ENCODE results near the gene COL8A2. TPM values are rescaled to one million over a fixed set of nuclear protein-coding genes. Genes with fewer than 3 reads are reported as not detected.
"Not testable (repeated sequence)": the region's sequence is repeated elsewhere in the genome, so short reads cannot be mapped to it uniquely, and the experiment has no call there.

Gene COL8A2
- total and polyA plus RNA-seq, 3 donors from 2014 or later = 1.3 to 4.2 (median 2.0) TPM

DNA sequence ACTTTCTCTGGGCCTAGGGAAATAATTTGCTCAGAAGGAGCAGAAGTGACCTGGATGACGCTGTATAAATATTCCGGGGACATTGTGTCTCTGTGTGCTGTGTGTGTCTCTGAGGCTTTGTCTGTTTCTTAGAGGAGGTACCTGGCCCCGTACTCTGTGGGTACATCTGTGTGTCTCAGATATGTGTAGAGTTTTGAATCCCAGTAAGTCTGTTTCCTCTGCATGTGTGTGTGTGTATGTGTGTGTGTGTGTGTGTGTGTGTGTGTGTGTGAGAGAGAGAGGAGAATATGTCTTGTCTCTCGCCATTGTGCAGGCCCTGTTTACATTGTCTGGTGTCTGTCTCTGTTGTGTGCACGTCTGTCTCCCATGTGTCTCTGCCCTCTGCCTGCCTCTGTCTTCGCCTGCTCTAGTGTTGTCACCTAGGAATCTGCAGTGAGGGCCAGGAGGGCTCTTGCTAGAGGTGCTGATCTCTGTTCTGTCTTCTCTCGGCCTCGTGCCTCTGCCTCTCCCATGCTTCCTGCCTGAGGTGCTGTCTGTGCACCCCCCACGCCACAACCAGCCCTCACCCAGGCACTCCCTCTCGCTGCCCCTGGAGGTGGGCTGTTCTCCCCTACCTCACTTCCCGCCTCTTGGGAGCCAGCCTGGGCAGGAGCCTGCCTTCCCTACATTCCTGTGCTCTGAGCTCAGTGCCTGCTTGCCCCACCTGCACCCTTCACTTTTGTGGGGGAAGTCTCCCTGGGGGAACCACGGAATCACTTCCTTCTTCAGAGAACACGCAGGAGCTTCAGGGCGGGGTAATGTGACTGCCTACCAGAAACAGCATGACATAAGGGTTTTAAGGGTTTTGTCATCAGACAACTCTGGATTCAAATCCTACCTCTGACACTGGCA, 36.9 kb upstream of the COL8A2 start:
- H3K4me1 ChIP-seq = peaks cover 49% of the 10 kb centered on the region

DNA sequence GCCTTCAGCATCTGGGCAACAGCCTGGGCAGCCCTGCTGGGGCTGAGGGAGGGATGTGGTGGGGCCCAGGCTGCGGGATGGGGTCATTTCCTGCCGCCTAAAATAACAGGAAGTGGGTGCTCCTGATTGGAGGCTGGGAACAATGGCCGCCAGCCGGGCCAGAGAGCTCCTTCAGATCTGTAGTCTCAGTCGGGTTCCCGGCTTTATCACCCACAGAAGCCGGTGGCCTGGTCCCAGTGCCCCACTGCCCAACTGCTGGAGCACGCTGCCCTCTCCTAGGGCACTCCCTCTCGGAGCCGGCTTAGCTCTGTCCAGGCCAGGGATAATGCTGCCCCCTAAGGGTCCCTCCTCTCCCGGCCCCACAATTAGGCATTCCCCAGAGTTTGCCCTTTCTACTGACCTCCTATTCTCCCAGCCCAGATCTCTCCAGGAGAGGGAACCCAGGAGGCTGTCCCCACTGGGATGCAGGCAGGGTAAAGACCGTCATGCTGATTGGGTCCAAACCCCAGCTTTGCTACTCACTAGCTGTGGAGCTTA, 36.0 kb upstream of the COL8A2 start:
- DNase-seq = no peak
- Histone ChIP-seq H3K27me3 (no peaks in the 10 kb centered on the region), H3K36me3 (ENCODE audit: low read depth, missing control alignments) (no peaks in the 10 kb centered on the region), H3K27ac (peak overlapping the region; percentile 65 to 76), H3K9me3 (no peaks in the 10 kb centered on the region), H3K4me3 (no peak overlapping the region), H3K4me1 (peaks cover 49% of the 10 kb centered on the region)
- WGBS, 2 donors = 20 to 26% methylated on average over 8 to 12 of the region's 12 CpGs
- intact Hi-C loops (cut with DNase I; ENCODE audit: low total_unique reads) = no loop called here
- no peak for TF ChIP-seq POLR2A (IDR thresholded peaks at IDR 0.05)
- TF ChIP-seq, protein P1, sequence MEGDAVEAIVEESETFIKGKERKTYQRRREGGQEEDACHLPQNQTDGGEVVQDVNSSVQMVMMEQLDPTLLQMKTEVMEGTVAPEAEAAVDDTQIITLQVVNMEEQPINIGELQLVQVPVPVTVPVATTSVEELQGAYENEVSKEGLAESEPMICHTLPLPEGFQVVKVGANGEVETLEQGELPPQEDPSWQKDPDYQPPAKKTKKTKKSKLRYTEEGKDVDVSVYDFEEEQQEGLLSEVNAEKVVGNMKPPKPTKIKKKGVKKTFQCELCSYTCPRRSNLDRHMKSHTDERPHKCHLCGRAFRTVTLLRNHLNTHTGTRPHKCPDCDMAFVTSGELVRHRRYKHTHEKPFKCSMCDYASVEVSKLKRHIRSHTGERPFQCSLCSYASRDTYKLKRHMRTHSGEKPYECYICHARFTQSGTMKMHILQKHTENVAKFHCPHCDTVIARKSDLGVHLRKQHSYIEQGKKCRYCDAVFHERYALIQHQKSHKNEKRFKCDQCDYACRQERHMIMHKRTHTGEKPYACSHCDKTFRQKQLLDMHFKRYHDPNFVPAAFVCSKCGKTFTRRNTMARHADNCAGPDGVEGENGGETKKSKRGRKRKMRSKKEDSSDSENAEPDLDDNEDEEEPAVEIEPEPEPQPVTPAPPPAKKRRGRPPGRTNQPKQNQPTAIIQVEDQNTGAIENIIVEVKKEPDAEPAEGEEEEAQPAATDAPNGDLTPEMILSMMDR (IDR thresholded peaks at IDR 0.05) = peak in 2 of 3 experiments; percentile 4 to 33

More for the DNA sequence above, 36.9 kb upstream of the COL8A2 start:
- no peak for DNase-seq
- H3K27me3 ChIP-seq = no peaks in the 10 kb centered on the region
- TF ChIP-seq, protein P1 (IDR thresholded peaks at IDR 0.05) = no peak
- no peak for TF ChIP-seq POLR2A (IDR thresholded peaks at IDR 0.05)
- H3K27ac ChIP-seq = peak overlapping the region in 1 of 2 donors; percentile 76
- H3K9me3 ChIP-seq = no peaks in the 10 kb centered on the region
- intact Hi-C loops (cut with DNase I; ENCODE audit: low total_unique reads) = no loop called here
- H3K36me3 ChIP-seq (ENCODE audit: low read depth, missing control alignments) = no peaks in the 10 kb centered on the region
- no peak overlapping the region for H3K4me3 ChIP-seq
- 40 to 45% methylated on average over 14 of the region's 14 CpGs for WGBS, 2 donors

DNA sequence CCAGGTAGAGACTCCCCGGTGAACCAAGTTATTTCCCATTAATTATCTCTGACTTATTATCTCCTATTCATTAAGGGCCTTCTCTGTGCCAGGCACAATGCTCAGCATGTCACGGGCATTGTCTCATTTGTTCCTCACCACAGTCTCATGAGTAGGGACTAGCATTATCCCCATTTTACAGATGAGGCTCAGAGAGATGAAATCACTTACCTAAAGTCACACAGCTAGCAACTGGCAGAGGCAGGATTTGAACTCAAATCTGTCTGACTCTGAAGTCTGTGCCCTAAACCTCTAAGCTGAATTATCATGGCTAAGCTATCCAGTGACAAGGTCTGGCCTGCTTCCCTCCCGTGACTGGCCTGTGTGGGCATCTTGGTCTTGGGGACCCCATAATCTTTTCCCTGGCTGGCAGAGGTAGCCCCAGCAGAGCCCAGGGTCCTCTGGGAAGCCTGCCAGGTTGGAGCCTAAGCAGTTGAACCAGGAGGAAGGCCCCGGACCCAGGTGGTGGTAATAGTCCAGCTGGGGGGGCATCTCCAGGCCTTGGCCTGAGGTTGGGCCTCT, 35.4 kb upstream of the COL8A2 start:
- Histone ChIP-seq H3K27me3 (no peaks in the 10 kb centered on the region), H3K36me3 (ENCODE audit: low read depth, missing control alignments) (no peaks in the 10 kb centered on the region), H3K9me3 (no peaks in the 10 kb centered on the region), H3K4me3 (no peak overlapping the region), H3K4me1 (peaks cover 49% of the 10 kb centered on the region), H3K27ac (peak overlapping the region; percentile 65 to 76)
- TF ChIP-seq, protein P1 (IDR thresholded peaks at IDR 0.05) = no peak
- no peak for TF ChIP-seq POLR2A (IDR thresholded peaks at IDR 0.05)
- WGBS, 2 donors = 46 to 55% methylated on average over 3 to 4 of the region's 4 CpGs
- no peak for DNase-seq
- intact Hi-C loops (cut with DNase I; ENCODE audit: low total_unique reads) = no loop called here

DNA sequence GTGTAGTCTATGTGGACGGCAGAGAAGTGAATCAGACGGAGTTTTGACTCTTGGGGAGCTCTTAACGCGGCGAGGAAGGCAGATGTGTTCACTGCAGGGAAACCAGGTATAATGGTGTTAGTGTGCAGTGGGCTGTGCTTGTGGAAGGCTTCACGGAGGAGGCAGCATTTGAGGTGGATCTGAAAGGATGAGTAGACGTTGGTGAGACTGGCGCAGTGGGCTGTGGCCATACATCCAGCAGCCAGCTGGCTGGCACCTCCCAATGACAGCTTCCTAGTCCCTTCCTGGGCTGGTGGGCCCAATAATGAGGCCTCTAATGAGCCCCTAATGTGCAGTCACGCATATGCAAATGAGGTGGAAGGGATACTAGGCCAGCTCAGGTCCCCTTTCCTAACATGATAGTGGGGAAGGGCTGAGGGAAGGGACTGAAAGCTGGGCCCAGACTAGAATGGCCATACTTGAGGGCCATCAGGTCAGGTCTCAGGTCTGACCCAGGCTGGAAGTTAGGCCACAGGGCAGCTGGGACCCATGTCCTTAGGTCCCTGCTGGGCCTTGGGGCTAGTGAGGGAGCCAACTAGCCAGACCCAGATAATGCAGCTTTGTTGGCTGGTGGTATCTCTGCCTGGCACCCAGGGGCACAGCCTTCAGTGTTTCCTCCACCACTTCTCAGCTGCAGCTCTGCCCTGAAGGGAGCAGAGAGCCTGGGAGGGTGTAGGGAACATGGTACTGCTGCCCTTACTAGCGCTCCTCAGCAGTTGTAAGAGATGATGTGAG, 34.8 kb upstream of the COL8A2 start:
- peaks cover 54% of the 10 kb centered on the region for H3K4me1 ChIP-seq
- no peaks in the 10 kb centered on the region for H3K36me3 ChIP-seq (ENCODE audit: low read depth, missing control alignments)
- H3K4me3 ChIP-seq = no peak overlapping the region

DNA sequence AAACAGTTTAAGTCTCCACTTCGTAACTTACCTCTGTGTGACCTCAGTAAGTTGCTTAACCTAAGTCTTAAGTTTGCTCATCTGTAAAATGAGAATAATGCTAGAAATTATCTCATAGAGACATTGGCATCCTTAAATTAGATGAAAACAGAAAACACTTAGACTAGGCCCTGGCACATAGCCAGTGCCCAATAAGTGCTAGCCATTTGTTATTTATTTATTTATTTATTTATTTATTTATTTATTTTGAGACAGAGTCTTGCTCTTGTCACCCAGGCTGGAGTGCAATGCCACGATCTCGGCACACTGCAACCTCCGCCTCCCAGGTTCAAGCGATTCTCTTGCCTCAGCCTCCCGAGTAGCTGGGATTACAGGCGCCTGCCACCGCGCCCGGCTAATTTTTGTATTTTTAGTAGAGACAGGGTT, 33.8 kb upstream of the COL8A2 start:
- peaks cover 56% of the 10 kb centered on the region for H3K4me1 ChIP-seq
- not testable (repeated sequence) for H3K27me3 ChIP-seq; DNase-seq; H3K27ac ChIP-seq; H3K36me3 ChIP-seq (ENCODE audit: low read depth, missing control alignments); H3K9me3 ChIP-seq; H3K4me3 ChIP-seq
- intact Hi-C loops (cut with DNase I; ENCODE audit: low total_unique reads) = loop anchor here (10.0 kb wide), 1 partner anchor 126 kb away; no protein-coding TSS in a partner anchor
- 92 to 97% methylated on average over 10 of the region's 10 CpGs for WGBS, 2 donors

More for the DNA sequence above, 34.8 kb upstream of the COL8A2 start:
- TF ChIP-seq, protein P1 (IDR thresholded peaks at IDR 0.05) = no peak
- TF ChIP-seq POLR2A (IDR thresholded peaks at IDR 0.05) = no peak
- 85 to 90% methylated on average over 10 of the region's 10 CpGs for WGBS, 2 donors
- Histone ChIP-seq H3K27me3 (no peaks in the 10 kb centered on the region), H3K27ac (peak overlapping the region in 1 of 2 donors; percentile 65), H3K9me3 (no peaks in the 10 kb centered on the region)
- no peak for DNase-seq
- intact Hi-C loops (cut with DNase I; ENCODE audit: low total_unique reads) = loop anchor here (10.0 kb wide), 1 partner anchor 125 kb away; no protein-coding TSS in a partner anchor

Data from testis (tissue), 3 donors.